Osteoblast (primary cell): ENCODE results near the gene DPP8. TPM values are rescaled to one million over a fixed set of nuclear protein-coding genes. Genes with fewer than 3 reads are reported as not detected.
A peak's percentile ranks its signal among the peaks of the same experiment; 100 is the strongest.

Experiments used
- DNase-seq: peaks from one replicate; pipeline ENCODE4 v3.0.0; 2011; ENCODE audit warnings: low spot score, mixed read lengths; ENCODE audit not compliant: insufficient read length; ENCODE audit errors: missing footprints
- H2AFZ ChIP-seq: 2 replicates; pipeline ENCODE4 v1.6.0; 2011; ENCODE audit warnings: mild to moderate bottlenecking, low read length
- H3K27ac ChIP-seq: 2 replicates; pipeline ENCODE4 v1.5.1; 2011; ENCODE audit warnings: mild to moderate bottlenecking, low read depth, low read length, moderate library complexity
- H3K27me3 ChIP-seq: 2 replicates; pipeline ENCODE4 v1.6.0; 2012; ENCODE audit warnings: mild to moderate bottlenecking, control low read depth, inconsistent platforms, low read length, moderate library complexity; ENCODE audit not compliant: insufficient read depth
- H3K36me3 ChIP-seq: 2 replicates; pipeline ENCODE4 v1.5.1; 2011; ENCODE audit warnings: mild to moderate bottlenecking, low read length, control low read depth, moderate library complexity; ENCODE audit not compliant: insufficient read depth
- H3K4me1 ChIP-seq: 2 replicates; pipeline ENCODE4 v1.5.1; 2011; ENCODE audit warnings: mild to moderate bottlenecking, low read length, control low read depth, moderate library complexity; ENCODE audit not compliant: insufficient read depth
- H3K4me2 ChIP-seq: 2 replicates; pipeline ENCODE4 v1.6.0; 2011; ENCODE audit warnings: mild to moderate bottlenecking, low read length; ENCODE audit not compliant: insufficient read depth
- H3K4me3 ChIP-seq: fragments of 200-600 bp; sonication (generic); 3 replicates; pipeline ENCODE4 v1.5.1; 2012; ENCODE audit warnings: mild to moderate bottlenecking, low read length, inconsistent platforms; ENCODE audit not compliant: insufficient read depth
- H3K79me2 ChIP-seq: 2 replicates; pipeline ENCODE4 v1.6.0; 2012; ENCODE audit warnings: mild to moderate bottlenecking, low read length, control low read depth, inconsistent platforms; ENCODE audit not compliant: insufficient read depth
- H3K9me3 ChIP-seq: 2 replicates; pipeline ENCODE4 v1.5.1; 2011; ENCODE audit warnings: low read depth, low read length, control low read depth
- H4K20me1 ChIP-seq: 2 replicates; pipeline ENCODE4 v1.6.0; 2012; ENCODE audit warnings: mild to moderate bottlenecking, low read length, control low read depth; ENCODE audit not compliant: insufficient read depth
- CTCF ChIP-seq: IDR thresholded peaks from 2 replicates; pipeline ENCODE4 v1.5.1; 2011; ENCODE audit warnings: mild to moderate bottlenecking, low read depth, low read length, moderate library complexity; ENCODE audit errors: extremely low read depth
- small RNA-seq: library from RNA; depleted of rRNA; stranded (forward); fragments of <200 nt; gene quantifications from one replicate; pipeline ENCODE3, GENCODE V24; 2012
- total RNA-seq: library from RNA; depleted of rRNA; stranded (reverse); fragments of >200 nt; gene quantifications from 2 replicates; pipeline ENCODE4 v1.2.3, GENCODE V29; 2012

DPP8 gene
- total RNA-seq, 1 donor = 40.9 TPM

- no peak for TF ChIP-seq CTCF
- no peaks in the 10 kb centered on the region for H3K9me3 ChIP-seq
- no peaks in the 10 kb centered on the region for H4K20me1 ChIP-seq
- no peak overlapping the region for H3K27ac ChIP-seq
- H3K4me2 ChIP-seq = no peak overlapping the region
- H2AFZ ChIP-seq = no peak overlapping the region
- no peak for DNase-seq
- H3K27me3 ChIP-seq = peaks cover 8% of the 10 kb centered on the region
- H3K36me3 ChIP-seq = no peaks in the 10 kb centered on the region
- H3K79me2 ChIP-seq = no peaks in the 10 kb centered on the region
- no peaks in the 10 kb centered on the region for H3K4me1 ChIP-seq
- H3K4me3 ChIP-seq = no peak overlapping the region
These were observed 123.9 kb downstream of the DPP8 start for GRCh38 chr15:65393557-65393956.

GRCh38 chr15:65393091-65393490 lies 124.4 kb downstream of the DPP8 start:
- no peak for TF ChIP-seq CTCF
- H3K36me3 ChIP-seq = no peaks in the 10 kb centered on the region
- H3K27me3 ChIP-seq = peaks cover 8% of the 10 kb centered on the region
- no peak overlapping the region for H2AFZ ChIP-seq
- H3K9me3 ChIP-seq = no peaks in the 10 kb centered on the region
- H3K27ac ChIP-seq = no peak overlapping the region
- DNase-seq = peak; percentile 6
- H3K79me2 ChIP-seq = no peaks in the 10 kb centered on the region
- H3K4me2 ChIP-seq = no peak overlapping the region
- no peaks in the 10 kb centered on the region for H3K4me1 ChIP-seq
- H3K4me3 ChIP-seq = no peak overlapping the region
- H4K20me1 ChIP-seq = no peaks in the 10 kb centered on the region

Small RNAs within 50 kb of the gene (small RNA-seq; reads per million reads assigned to genes)
- gene AC105129.1 = not detected
- not detected for gene RF00019
- not detected for gene RNU6-19P

Other genes starting within 250 kb of the DPP8 start
- 6.2 and 6.5 TPM in 2 replicates for gene PARP16, start 230.8 kb downstream of the DPP8 start, total RNA-seq
- not detected in 2 replicates for gene RNU5A-1, start 221.6 kb downstream of the DPP8 start, total RNA-seq
- not detected in 2 replicates for gene RNU5B-1, start 213.0 kb downstream of the DPP8 start, total RNA-seq
- gene IGDCC3, start 139.7 kb downstream of the DPP8 start, total RNA-seq = 0.29 TPM in 1 of 2 replicates, not detected in the other
- 3.6 and 6.2 TPM in 2 replicates for gene IGDCC4, start 94.7 kb downstream of the DPP8 start, total RNA-seq
- 75.3 and 79.6 TPM in 2 replicates for gene HACD3, start 12.8 kb upstream of the DPP8 start, total RNA-seq
- gene INTS14, start 93.4 kb upstream of the DPP8 start, total RNA-seq = 31.5 and 35.4 TPM in 2 replicates
- 10.1 and 11.8 TPM in 2 replicates for gene SLC24A1, start 104.2 kb upstream of the DPP8 start, total RNA-seq